HepG2 (cell line): ENCODE results near the gene CIAO2A. TPM values are rescaled to one million over a fixed set of nuclear protein-coding genes. Genes with fewer than 3 reads are reported as not detected.

ENCODE experiments used
- ATAC-seq: fragments of 200-7000 bp; cut with Tn5 transposase; 3 replicates; pipeline ENCODE4 v1.9.1; 2020; ENCODE audit warnings: mild to moderate bottlenecking, moderate library complexity
- BruUV-seq: library from RNA; stranded (reverse); fragments of 400-500 nt; replicated peaks from 2 replicates; lab custom pipeline; 2021; lab: Mats Ljungman, UMichigan
- CTCF ChIA-PET: fragments of 300-600 bp; formaldehyde crosslinking; extraction: SDS; loops from one replicate; lab custom pipeline; 2021; ENCODE audit warnings: low total read pairs, inconsistent platforms, low intra/inter-chr PET ratio; lab: Yijun Ruan, JAX
- POLR2A ChIA-PET: fragments of 350-600 bp; sonication (Branson Sonifier 250); formaldehyde crosslinking; loops from one replicate; lab custom pipeline; 2020; ENCODE audit warnings: antibody characterized with exemption, inconsistent platforms; lab: Yijun Ruan, JAX
- DNase-seq: peaks from one replicate; pipeline ENCODE4 v3.0.0-alpha.2; 2015; ENCODE audit warnings: low spot score
- FAIRE-seq: peaks from 3 replicates; lab custom pipeline; 2011; peaks lifted over from hg19 to GRCh38; lab: Jason Lieb, UNC
- H2AFZ ChIP-seq: one replicate; pipeline ENCODE4 v1.6.1; 2011; ENCODE audit warnings: low read length, inconsistent platforms
- H3K27ac ChIP-seq: fragments of 300-600 bp; 3 replicates; pipeline ENCODE4 v1.8.0; 2011; ENCODE audit warnings: mixed run types, mild to moderate bottlenecking, mixed read lengths, low read length, inconsistent platforms; ENCODE audit not compliant: insufficient read depth; ENCODE audit errors: extremely low read length
- H3K27me3 ChIP-seq, 2 experiments: fragments of 200-600 bp in 1 of 2; 2 replicates in 1 of 2; 3 replicates in 1 of 2; pipeline versions ENCODE4 v1.6.0 to v1.8.0; 2011; ENCODE audit warnings: low read length in 2 of 2, mild to moderate bottlenecking in 2 of 2, moderate library complexity in 2 of 2, inconsistent platforms in 1 of 2; ENCODE audit not compliant: insufficient read depth in 2 of 2, control insufficient read depth in 1 of 2
- H3K36me3 ChIP-seq, 2 experiments: fragments of 200-600 bp in 1 of 2; replicated peaks in 1 of 2; 2 replicates in 1 of 2; 3 replicates in 1 of 2; pipeline versions ENCODE4 v1.5.1 to v1.8.0; 2011; ENCODE audit warnings: low read length in 2 of 2, inconsistent platforms in 1 of 2; ENCODE audit not compliant: insufficient read depth in 2 of 2, control insufficient read depth in 1 of 2
- H3K4me1 ChIP-seq: 2 replicates; pipeline ENCODE4 v1.5.1; 2012; ENCODE audit warnings: low read length, inconsistent platforms; ENCODE audit not compliant: insufficient read depth
- H3K4me2 ChIP-seq: 2 replicates; pipeline ENCODE4 v1.6.0; 2011; ENCODE audit warnings: low read depth, low read length, inconsistent platforms
- H3K4me3 ChIP-seq, 3 experiments: fragments of 200-600 bp in 1 of 3; sonication (generic), shearing (Covaris generic) in 1 of 3; replicated peaks in 1 of 3; 2 replicates each; pipeline ENCODE4 v1.5.1; 2011 to 2016; ENCODE audit warnings: low read length in 3 of 3, inconsistent platforms in 2 of 3, low read depth in 2 of 3, mild to moderate bottlenecking in 2 of 3, control low read depth in 1 of 3, mixed read lengths in 1 of 3; ENCODE audit not compliant: insufficient read depth in 1 of 3
- H3K79me2 ChIP-seq: one replicate; pipeline ENCODE4 v1.6.1; 2011; ENCODE audit warnings: low read length, inconsistent platforms; ENCODE audit not compliant: insufficient read depth
- H3K9ac ChIP-seq: 2 replicates; pipeline ENCODE4 v1.6.0; 2011; ENCODE audit warnings: mild to moderate bottlenecking, low read depth, low read length, inconsistent platforms; ENCODE audit not compliant: insufficient read depth
- H3K9me3 ChIP-seq: 2 replicates; pipeline ENCODE4 v1.5.1; 2012; ENCODE audit warnings: mild to moderate bottlenecking, low read length
- H4K20me1 ChIP-seq: 2 replicates; pipeline ENCODE4 v1.6.0; 2011; ENCODE audit warnings: inconsistent platforms, mild to moderate bottlenecking, low read length, moderate library complexity; ENCODE audit not compliant: insufficient read depth
- KMT2B ChIP-seq: IDR thresholded peaks from 2 replicates; pipeline ENCODE4 v1.6.1; 2016; ENCODE audit warnings: missing genetic modification reagents, missing compliant biosample characterization
- NFRKB ChIP-seq: fragments of 450-650 bp; IDR thresholded peaks from 2 replicates; pipeline ENCODE4 v1.6.1; 2017
- WGBS: methylation state at CpG from one replicate; pipeline ENCODE4 v1.1.6; 2017; ENCODE audit warnings: low lambda C conversion rate; 5-methylcytosine and 5-hydroxymethylcytosine counted together
- in situ Hi-C: cut with HindIII; loops from 2 replicates; pipeline ENCODE4 v1.10.0; 2017; ENCODE audit warnings: low pct_unique_long_range_greater_than_20kb; ENCODE audit not compliant: extremely low pct_ligation_motif_present
- intact Hi-C: fragments of 100-400 bp; cut with micrococcal nuclease; formaldehyde crosslinking; loops from one replicate; pipeline ENCODE4 v1.10.0; 2022; ENCODE audit not compliant: unreplicated experiment
- polyA plus RNA-seq, 8 experiments: library from polyadenylated mRNA; depleted of rRNA in 3 of 8; stranded (reverse) in 7 of 8; unstranded in 1 of 8; fragments of >200 nt; fragmentation: Illumina TruSeq in 4 of 8; extraction: Trizol in 4 of 8; gene quantifications; 2 replicates each; pipeline versions ENCODE4 v1.2.1 to v1.2.3, GENCODE V29; 2011 to 2016; ENCODE audit warnings: low read depth in 4 of 8, missing spikeins in 1 of 8, mixed read lengths in 1 of 8; ENCODE audit not compliant: insufficient read depth in 1 of 8
- total RNA-seq, 5 experiments: library from RNA; depleted of rRNA; stranded (reverse); fragments of >200 nt; fragmentation: Illumina TruSeq; extraction: Trizol; gene quantifications; 2 replicates each; pipeline ENCODE4 v1.2.3, GENCODE V29; 2016; ENCODE audit warnings: low read depth in 1 of 5
- TF ChIP-seq, protein P1 (sequence below): sonication (generic); formaldehyde crosslinking; IDR thresholded peaks from 2 replicates; pipeline ENCODE4 v1.4.0; 2020; ENCODE audit warnings: mild to moderate bottlenecking, missing genetic modification reagents

CIAO2A gene
- total and polyA plus RNA-seq, 2 of the 13 experiments (the other 11 are each of a cell fraction or from before 2014, with no cell fraction given) = 83.0 to 100 TPM

DNA sequence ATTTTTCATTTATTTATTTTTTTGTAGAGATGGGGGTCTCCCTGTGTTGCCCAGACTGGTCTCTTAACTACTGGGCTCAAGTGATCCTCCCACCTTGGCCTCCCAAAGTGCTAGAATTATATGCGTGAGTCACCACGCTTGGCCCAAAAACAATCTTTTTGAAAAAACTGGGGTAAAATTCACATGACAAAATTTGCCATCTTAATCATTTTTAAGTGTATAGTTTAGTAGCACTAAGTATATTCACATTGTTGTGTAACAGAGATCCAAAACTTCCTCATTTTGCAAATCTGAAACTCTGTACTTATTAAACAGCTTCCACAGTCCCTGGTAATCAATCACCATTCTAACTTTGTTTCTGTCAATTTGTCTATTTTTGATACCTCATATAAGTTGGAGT is 7.3 kb upstream of the CIAO2A start:
- H3K4me3 ChIP-seq = no peak overlapping the region
- no TSS peak for BruUV-seq
- H4K20me1 ChIP-seq = peaks cover 14% of the 10 kb centered on the region
- H3K36me3 ChIP-seq = no peaks in the 10 kb centered on the region; a peak in 2 of 5 replicates
- WGBS = 91% methylated on average over 2 of the region's 2 CpGs
- intact Hi-C loops (no loop called here), in situ Hi-C loops (no loop called here)
- H3K27ac ChIP-seq = no peak overlapping the region
- ChIA-PET CTCF (no interaction called here), POLR2A (no interaction called here)
- peaks cover 52% of the 10 kb centered on the region for H3K4me1 ChIP-seq
- FAIRE-seq (no peak), DNase-seq (no peak), ATAC-seq (no peak)
- no peak for TF ChIP-seq NFRKB
- no peak for TF ChIP-seq KMT2B (CRISPR knock-in tag)
- TF ChIP-seq, protein P1, sequence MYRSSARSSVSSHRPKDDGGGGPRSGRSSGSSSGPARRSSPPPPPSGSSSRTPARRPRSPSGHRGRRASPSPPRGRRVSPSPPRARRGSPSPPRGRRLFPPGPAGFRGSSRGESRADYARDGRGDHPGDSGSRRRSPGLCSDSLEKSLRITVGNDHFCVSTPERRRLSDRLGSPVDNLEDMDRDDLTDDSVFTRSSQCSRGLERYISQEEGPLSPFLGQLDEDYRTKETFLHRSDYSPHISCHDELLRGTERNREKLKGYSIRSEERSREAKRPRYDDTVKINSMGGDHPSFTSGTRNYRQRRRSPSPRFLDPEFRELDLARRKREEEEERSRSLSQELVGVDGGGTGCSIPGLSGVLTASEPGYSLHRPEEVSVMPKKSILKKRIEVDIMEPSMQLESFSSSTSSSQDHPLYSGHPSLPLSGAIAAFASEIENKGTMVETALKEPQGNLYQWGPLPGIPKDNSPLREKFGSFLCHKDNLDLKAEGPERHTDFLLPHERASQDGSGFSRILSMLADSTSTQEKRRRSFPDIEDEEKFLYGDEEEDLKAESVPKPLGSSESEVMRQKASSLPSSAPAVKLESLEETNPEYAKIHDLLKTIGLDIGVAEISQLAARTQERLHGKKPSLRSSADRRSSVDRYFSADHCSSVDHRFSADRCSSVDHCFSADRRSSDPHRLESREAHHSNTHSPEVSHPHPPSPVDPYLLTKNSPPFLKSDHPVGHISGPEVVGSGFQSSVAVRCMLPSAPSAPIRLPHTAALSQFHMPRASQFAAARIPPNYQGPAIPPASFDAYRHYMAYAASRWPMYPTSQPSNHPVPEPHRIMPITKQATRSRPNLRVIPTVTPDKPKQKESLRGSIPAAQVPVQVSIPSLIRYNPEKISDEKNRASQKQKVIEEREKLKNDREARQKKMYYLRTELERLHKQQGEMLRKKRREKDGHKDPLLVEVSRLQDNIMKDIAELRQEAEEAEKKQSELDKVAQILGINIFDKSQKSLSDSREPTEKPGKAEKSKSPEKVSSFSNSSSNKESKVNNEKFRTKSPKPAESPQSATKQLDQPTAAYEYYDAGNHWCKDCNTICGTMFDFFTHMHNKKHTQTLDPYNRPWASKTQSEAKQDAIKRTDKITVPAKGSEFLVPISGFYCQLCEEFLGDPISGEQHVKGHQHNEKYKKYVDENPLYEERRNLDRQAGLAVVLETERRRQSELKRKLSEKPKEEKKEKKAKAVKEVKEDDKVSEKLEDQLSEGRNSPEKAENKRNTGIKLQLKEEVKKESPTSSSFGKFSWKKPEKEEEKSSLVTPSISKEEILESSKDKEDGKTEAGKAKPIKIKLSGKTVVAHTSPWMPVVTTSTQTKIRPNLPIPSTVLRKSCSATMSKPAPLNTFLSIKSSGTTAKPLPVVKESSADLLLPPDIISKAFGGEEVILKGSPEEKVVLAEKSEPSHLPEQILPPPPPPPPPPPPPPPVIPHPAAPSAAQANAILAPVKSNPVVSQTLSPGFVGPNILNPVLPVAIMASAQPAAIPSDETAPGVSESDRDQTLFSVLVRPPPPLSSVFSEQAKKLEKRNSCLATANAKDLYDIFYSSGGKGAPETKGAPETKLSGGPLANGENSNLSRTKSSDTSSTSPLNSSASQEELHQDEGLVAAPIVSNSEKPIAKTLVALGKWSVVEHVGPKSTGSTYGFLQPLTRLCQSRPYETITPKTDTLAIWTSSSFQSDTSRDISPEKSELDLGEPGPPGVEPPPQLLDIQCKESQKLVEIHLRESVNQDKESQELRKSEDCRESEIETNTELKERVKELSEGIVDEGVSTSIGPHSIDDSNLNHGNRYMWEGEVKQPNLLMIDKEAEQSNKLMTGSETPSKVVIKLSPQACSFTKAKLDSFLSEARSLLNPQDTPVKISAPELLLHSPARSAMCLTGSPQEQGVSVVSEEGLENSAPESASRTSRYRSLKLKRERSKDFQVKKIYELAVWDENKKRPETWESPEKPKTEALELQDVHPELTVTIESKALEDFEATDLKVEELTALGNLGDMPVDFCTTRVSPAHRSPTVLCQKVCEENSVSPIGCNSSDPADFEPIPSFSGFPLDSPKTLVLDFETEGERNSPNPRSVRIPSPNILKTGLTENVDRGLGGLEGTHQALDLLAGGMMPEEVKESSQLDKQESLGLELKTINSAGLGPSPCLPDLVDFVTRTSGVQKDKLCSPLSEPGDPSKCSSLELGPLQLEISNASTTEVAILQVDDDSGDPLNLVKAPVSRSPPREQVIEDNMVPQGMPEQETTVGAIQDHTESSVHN = no peak
- H3K9me3 ChIP-seq = no peaks in the 10 kb centered on the region
- H2AFZ ChIP-seq = no peak overlapping the region
- H3K27me3 ChIP-seq = no peaks in the 10 kb centered on the region; a peak in 1 of 5 replicates
- H3K9ac ChIP-seq = no peak overlapping the region
- no peak overlapping the region for H3K4me2 ChIP-seq
- peaks cover 98% of the 10 kb centered on the region for H3K79me2 ChIP-seq
